NCI-H2107 treated with DMSO at 0.1 percent for 48 hours (cell line): ENCODE measurements around the gene NLGN3.

Source experiments
- DNase-seq: peaks from one replicate; lab custom pipeline; 2025; ENCODE audit not compliant: unreplicated experiment; lab: John Stamatoyannopoulos, UW

Gene NLGN3

GRCh38 chrX:71212536-71212935, 67.9 kb downstream of the NLGN3 start:
- DNase-seq: no peak

GRCh38 chrX:71214152-71214551, 69.5 kb downstream of the NLGN3 start:
- DNase-seq: no peak

- no peak for DNase-seq
Measured at GRCh38 chrX:71214604-71215337, 70.1 kb downstream of the NLGN3 start.

- no peak for DNase-seq
Measured at GRCh38 chrX:71215338-71215912, 70.8 kb downstream of the NLGN3 start.

- peak; percentile 93 for DNase-seq
Measured at GRCh38 chrX:71216485-71216884, 71.8 kb downstream of the NLGN3 start.

- DNase-seq: no peak
Measured at GRCh38 chrX:71217298-71217697, 72.7 kb downstream of the NLGN3 start.
